ENCODE data around the gene TUBG2.

- no peak for TF ChIP-seq CTCF (conservative IDR thresholded peaks at IDR 0.05)
- TF ChIP-seq EZH2 (IDR thresholded peaks at IDR 0.05; ENCODE audit: low read depth), result no peak
Observed at GRCh38 chr17:42677012-42677857, 18.2 kb downstream of the TUBG2 start.

Data from PC-9 (cell line).